ENCODE measurements around the gene ZNF705A. TPM values are rescaled to one million over a fixed set of nuclear protein-coding genes. Genes with fewer than 3 reads are reported as not detected.
"Not testable (repeated sequence)": the region's sequence is repeated elsewhere in the genome, so short reads cannot be mapped to it uniquely, and the experiment has no call there.

The ZNF705A gene
- total RNA-seq, 2 experiments from 2014 or later = 0.08 TPM; not detected in 1

GRCh38 chr12:8120072-8120713, 36.6 kb upstream of the ZNF705A start:
- H3K27me3 ChIP-seq (ENCODE audit: control insufficient read depth in 1 of 2, insufficient read depth in 2 of 2, low read length in 2 of 2) = no peaks in the 10 kb centered on the region
- Mint-ChIP-seq H3K27me3 (no peaks in the 10 kb centered on the region), H3K27ac (no peak overlapping the region), H3K4me1 (ENCODE audit: low read depth) (peaks cover 11% of the 10 kb centered on the region), H3K36me3 (ENCODE audit: low read depth) (peaks cover 20% of the 10 kb centered on the region), H3K4me3 (no peak overlapping the region), H3K9me3 (no peaks in the 10 kb centered on the region)
- H3K4me3 ChIP-seq (ENCODE audit: low read length) = no peak overlapping the region
- CTCF ChIA-PET = no interaction called here
- ATAC-seq (ENCODE audit: poor library complexity) = no peak
- no peak for DNase-seq
- no peaks in the 10 kb centered on the region for H3K4me1 ChIP-seq (ENCODE audit: insufficient read depth, low read length)
- POLR2A ChIA-PET = no interaction called here
- no peaks in the 10 kb centered on the region for H3K9me3 ChIP-seq (ENCODE audit: control insufficient read depth in 1 of 2, insufficient read depth in 1 of 2, low read length in 2 of 2)
- no peak overlapping the region for H3K27ac ChIP-seq (ENCODE audit: low read depth in 1 of 2, low read length in 2 of 2)
- TF ChIP-seq, protein P1, sequence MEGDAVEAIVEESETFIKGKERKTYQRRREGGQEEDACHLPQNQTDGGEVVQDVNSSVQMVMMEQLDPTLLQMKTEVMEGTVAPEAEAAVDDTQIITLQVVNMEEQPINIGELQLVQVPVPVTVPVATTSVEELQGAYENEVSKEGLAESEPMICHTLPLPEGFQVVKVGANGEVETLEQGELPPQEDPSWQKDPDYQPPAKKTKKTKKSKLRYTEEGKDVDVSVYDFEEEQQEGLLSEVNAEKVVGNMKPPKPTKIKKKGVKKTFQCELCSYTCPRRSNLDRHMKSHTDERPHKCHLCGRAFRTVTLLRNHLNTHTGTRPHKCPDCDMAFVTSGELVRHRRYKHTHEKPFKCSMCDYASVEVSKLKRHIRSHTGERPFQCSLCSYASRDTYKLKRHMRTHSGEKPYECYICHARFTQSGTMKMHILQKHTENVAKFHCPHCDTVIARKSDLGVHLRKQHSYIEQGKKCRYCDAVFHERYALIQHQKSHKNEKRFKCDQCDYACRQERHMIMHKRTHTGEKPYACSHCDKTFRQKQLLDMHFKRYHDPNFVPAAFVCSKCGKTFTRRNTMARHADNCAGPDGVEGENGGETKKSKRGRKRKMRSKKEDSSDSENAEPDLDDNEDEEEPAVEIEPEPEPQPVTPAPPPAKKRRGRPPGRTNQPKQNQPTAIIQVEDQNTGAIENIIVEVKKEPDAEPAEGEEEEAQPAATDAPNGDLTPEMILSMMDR (IDR thresholded peaks at IDR 0.05) = no peak
- no peaks in the 10 kb centered on the region for H3K36me3 ChIP-seq (ENCODE audit: insufficient read depth, low read length)
- intact Hi-C loops (cut with DNase I, micrococcal nuclease) = no loop called here

DNA sequence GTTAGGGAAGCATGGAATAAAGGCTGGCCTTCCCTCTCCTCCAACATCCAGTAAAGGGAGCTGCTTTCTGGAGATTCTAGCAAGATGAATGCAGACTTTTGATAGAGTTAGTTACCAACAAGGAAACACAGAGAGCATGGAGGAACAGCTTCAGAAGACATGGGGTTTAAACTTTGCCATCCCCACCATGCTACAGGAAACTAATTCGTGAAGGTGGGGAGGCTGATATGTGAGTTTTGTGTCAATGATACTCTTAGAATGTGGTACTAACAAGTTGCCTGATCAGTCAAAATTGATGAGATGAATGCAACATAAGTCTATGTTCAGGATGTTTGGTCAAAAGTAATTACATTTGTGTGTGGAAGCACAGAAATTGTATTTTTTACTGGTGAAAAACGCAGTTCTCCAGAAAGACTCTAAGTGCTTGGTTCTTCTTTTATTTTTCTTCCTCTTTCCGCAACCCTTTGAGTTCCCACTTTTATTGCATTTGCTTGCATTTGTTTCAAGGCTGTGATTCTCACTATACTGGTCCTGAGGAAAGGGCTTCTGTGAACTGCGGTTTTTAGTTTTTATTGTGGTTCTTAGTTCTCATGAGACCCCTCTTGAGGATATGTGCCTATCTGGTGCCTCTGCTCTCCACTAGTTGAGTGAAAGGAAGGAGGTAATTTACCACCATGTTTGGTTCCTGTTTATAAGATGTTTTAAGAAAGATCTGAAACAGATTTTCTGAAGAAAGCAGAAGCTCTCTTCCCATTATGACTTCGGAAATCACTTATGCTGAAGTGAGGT, 33.5 kb upstream of the ZNF705A start, which contains the start of gene CLEC4A:
Gene CLEC4A, plus strand, starts transcription at position 494 of the 789 bp plus-strand sequence. Its CDS starts 262 bp downstream, at position 756.
- no peaks in the 10 kb centered on the region for H3K9me3 ChIP-seq (ENCODE audit: control insufficient read depth in 1 of 2, insufficient read depth in 1 of 2, low read length in 2 of 2)
- DNase-seq (peak in 1 of 14 experiments; percentile 15), ATAC-seq (ENCODE audit: poor library complexity) (no peak)
- peaks cover 5% of the 10 kb centered on the region for H3K4me1 ChIP-seq (ENCODE audit: insufficient read depth, low read length)
- peaks cover 11% of the 10 kb centered on the region for H3K36me3 Mint-ChIP-seq (ENCODE audit: low read depth)
- H3K9me3 Mint-ChIP-seq = no peaks in the 10 kb centered on the region
- no peaks in the 10 kb centered on the region for H3K36me3 ChIP-seq (ENCODE audit: insufficient read depth, low read length)
- no peak within 1 kb of the TSS for H3K4me3 Mint-ChIP-seq
- H3K27me3 Mint-ChIP-seq = no peaks in the 10 kb centered on the region
- no peak within 1 kb of the TSS for H3K27ac Mint-ChIP-seq
- no peaks in the 10 kb centered on the region for H3K27me3 ChIP-seq (ENCODE audit: control insufficient read depth in 1 of 2, insufficient read depth in 2 of 2, low read length in 2 of 2)
- CTCF ChIA-PET = no interaction called here
- POLR2A ChIA-PET = no interaction called here
- TF ChIP-seq, protein P1 (IDR thresholded peaks at IDR 0.05) = no peak
- H3K4me3 ChIP-seq (ENCODE audit: low read length) = peak within 1 kb of the TSS; percentile 4
- no peak within 1 kb of the TSS for H3K27ac ChIP-seq (ENCODE audit: low read depth in 1 of 2, low read length in 2 of 2)
- H3K4me1 Mint-ChIP-seq (ENCODE audit: low read depth) = peaks cover 33% of the 10 kb centered on the region
- intact Hi-C loops (cut with DNase I, micrococcal nuclease) = no loop called here

DNA sequence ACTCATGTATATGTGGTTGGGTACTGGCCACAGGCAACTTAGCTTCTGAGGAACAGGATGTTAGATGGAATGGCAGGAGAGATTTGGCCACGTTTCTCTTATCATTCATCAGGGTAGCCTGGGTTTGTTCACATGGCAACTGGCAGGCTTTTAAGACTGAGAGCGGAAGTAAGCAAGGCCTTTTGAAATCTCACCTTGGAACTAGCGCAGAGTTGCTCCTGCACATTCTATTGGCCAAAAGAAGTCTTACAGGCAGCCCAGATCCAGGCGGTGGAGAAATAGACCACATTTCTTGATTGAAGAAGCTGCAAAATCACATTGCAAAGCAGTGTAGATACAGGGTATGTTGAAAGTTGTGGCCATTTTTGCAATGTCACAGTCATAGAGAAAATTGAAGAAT, 29.7 kb upstream of the ZNF705A start:
- Mint-ChIP-seq H3K36me3 (ENCODE audit: low read depth) (peaks cover 9% of the 10 kb centered on the region), H3K27ac (peak overlapping the region; percentile 45), H3K27me3 (no peaks in the 10 kb centered on the region), H3K4me1 (ENCODE audit: low read depth) (peaks cover 33% of the 10 kb centered on the region), H3K4me3 (peak overlapping the region; percentile 3), H3K9me3 (no peaks in the 10 kb centered on the region)
- Histone ChIP-seq H3K27me3 (ENCODE audit: control insufficient read depth in 1 of 2, insufficient read depth in 2 of 2, low read length in 2 of 2) (no peaks in the 10 kb centered on the region), H3K4me1 (ENCODE audit: insufficient read depth, low read length) (peaks cover 5% of the 10 kb centered on the region), H3K36me3 (ENCODE audit: insufficient read depth, low read length) (no peaks in the 10 kb centered on the region), H3K9me3 (ENCODE audit: control insufficient read depth in 1 of 2, insufficient read depth in 1 of 2, low read length in 2 of 2) (no peaks in the 10 kb centered on the region), H3K27ac (ENCODE audit: low read depth in 1 of 2, low read length in 2 of 2) (no peak overlapping the region), H3K4me3 (ENCODE audit: low read length) (no peak overlapping the region)
- intact Hi-C loops (cut with DNase I, micrococcal nuclease) = no loop called here
- TF ChIP-seq, protein P1 (IDR thresholded peaks at IDR 0.05) = no peak
- ChIA-PET CTCF (no interaction called here), POLR2A (no interaction called here)
- ATAC-seq (ENCODE audit: poor library complexity) (peak; percentile 97), DNase-seq (peak in 6 of 14 experiments; percentile 7 to 61 (median 36))

GRCh38 chr12:8133636-8134397, 23.0 kb upstream of the ZNF705A start:
- ATAC-seq (ENCODE audit: poor library complexity); H3K9me3 Mint-ChIP-seq; POLR2A ChIA-PET; H3K27me3 Mint-ChIP-seq; H3K4me3 ChIP-seq (ENCODE audit: low read length); H3K4me1 Mint-ChIP-seq (ENCODE audit: low read depth); intact Hi-C loops (cut with DNase I, micrococcal nuclease); H3K9me3 ChIP-seq (ENCODE audit: control insufficient read depth in 1 of 2, insufficient read depth in 1 of 2, low read length in 2 of 2); H3K4me3 Mint-ChIP-seq; H3K27ac Mint-ChIP-seq; CTCF ChIA-PET; H3K4me1 ChIP-seq (ENCODE audit: insufficient read depth, low read length); H3K27ac ChIP-seq (ENCODE audit: low read depth in 1 of 2, low read length in 2 of 2); H3K27me3 ChIP-seq (ENCODE audit: control insufficient read depth in 1 of 2, insufficient read depth in 2 of 2, low read length in 2 of 2); DNase-seq; H3K36me3 ChIP-seq (ENCODE audit: insufficient read depth, low read length): not testable (repeated sequence)
- H3K36me3 Mint-ChIP-seq (ENCODE audit: low read depth) = peaks cover 34% of the 10 kb centered on the region

All from CD4-positive, alpha-beta T cell (primary cell).